Femur (tissue), 1 donor: ENCODE measurements around the gene CLTCL1.

Experiments used
- DNase-seq: peaks from one replicate; pipeline ENCODE4 v3.0.0-alpha.2; 2017

Gene CLTCL1

GRCh38 chr22:19149047-19149883 lies 142.3 kb downstream of the CLTCL1 start:
- DNase-seq = no peak

- no peak for DNase-seq
Measured at GRCh38 chr22:19148417-19149046, 143.0 kb downstream of the CLTCL1 start.

GRCh38 chr22:19147195-19147780 lies 144.2 kb downstream of the CLTCL1 start:
- DNase-seq = no peak

- DNase-seq = no peak
Measured at GRCh38 chr22:19146215-19146968, 145.1 kb downstream of the CLTCL1 start.

GRCh38 chr22:19143967-19144400 lies 147.5 kb downstream of the CLTCL1 start:
- no peak for DNase-seq

GRCh38 chr22:19143212-19143611 lies 148.3 kb downstream of the CLTCL1 start:
- DNase-seq = no peak

GRCh38 chr22:19142394-19142793 lies 149.1 kb downstream of the CLTCL1 start:
- DNase-seq = no peak

- no peak for DNase-seq
Measured at GRCh38 chr22:19139974-19140373, 151.5 kb downstream of the CLTCL1 start.

GRCh38 chr22:19139001-19139356 lies 152.5 kb downstream of the CLTCL1 start:
- no peak for DNase-seq

GRCh38 chr22:19138217-19139000 lies 153.1 kb downstream of the CLTCL1 start:
- no peak for DNase-seq

- DNase-seq = no peak
Measured at GRCh38 chr22:19137384-19138216, 153.9 kb downstream of the CLTCL1 start.

GRCh38 chr22:19136915-19137314 lies 154.6 kb downstream of the CLTCL1 start:
- no peak for DNase-seq

GRCh38 chr22:19134874-19135273 lies 156.6 kb downstream of the CLTCL1 start:
- no peak for DNase-seq

- no peak for DNase-seq
Measured at GRCh38 chr22:19134176-19134831, 157.2 kb downstream of the CLTCL1 start.

GRCh38 chr22:19133561-19133960 lies 158.0 kb downstream of the CLTCL1 start:
- DNase-seq = no peak

GRCh38 chr22:19132693-19133400 lies 158.7 kb downstream of the CLTCL1 start:
- no peak for DNase-seq

- no peak for DNase-seq
Measured at GRCh38 chr22:19132153-19132552, 159.4 kb downstream of the CLTCL1 start.

GRCh38 chr22:19131685-19132015 lies 159.9 kb downstream of the CLTCL1 start:
- DNase-seq = no peak

GRCh38 chr22:19130959-19131684 lies 160.4 kb downstream of the CLTCL1 start, which contains the start of gene TSSK2:
Gene TSSK2 (plus strand): TSS chr22:19131308. CDS start chr22:19131400, 92 bp downstream.
- no peak for DNase-seq

GRCh38 chr22:19129871-19130270 lies 161.6 kb downstream of the CLTCL1 start:
- no peak for DNase-seq
